Activated CD8-positive, alpha-beta memory T cell treated with anti-CD3 and anti-CD28 coated beads, Interleukin-2, amount 50 U/mL, for 48 hours (primary cell): Measurements from ENCODE around the gene FUT2.

Experiments
- DNase-seq: peaks from one replicate; pipeline ENCODE4 v3.0.0-alpha.2; 2020

FUT2 gene

GRCh38 chr19:48734625-48735024 lies 38.9 kb downstream of the FUT2 start:
- DNase-seq: no peak

DNA sequence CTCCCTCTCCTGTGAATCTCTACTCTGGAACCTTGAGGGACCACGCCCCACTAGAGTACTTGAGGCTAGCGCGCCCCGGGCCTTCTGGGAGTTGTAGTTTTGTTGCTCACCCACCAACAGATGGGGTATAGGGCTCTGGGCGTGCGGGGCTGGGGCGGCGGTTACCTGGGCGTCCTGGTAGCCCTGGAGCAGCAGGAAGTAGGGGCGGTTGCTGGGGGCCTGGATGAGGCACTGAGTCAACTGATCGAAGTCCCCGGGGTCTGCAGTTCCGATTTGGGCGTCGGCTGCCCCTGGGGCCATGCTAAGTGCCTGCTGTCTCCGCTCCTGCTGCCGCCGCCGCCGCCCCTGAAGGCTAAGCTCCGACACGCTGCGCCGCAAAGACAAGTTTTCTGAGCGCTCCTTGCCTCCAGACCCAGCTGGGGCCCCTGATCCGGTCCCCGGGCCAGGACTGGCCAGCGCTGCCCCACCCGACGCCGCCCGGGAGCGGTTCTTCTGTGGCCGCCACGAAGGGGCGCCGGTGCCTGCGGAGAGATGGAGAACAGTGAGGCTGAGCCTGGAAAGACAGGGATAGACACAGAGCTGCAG lies 39.4 kb downstream of the FUT2 start:
- no peak for DNase-seq

DNA sequence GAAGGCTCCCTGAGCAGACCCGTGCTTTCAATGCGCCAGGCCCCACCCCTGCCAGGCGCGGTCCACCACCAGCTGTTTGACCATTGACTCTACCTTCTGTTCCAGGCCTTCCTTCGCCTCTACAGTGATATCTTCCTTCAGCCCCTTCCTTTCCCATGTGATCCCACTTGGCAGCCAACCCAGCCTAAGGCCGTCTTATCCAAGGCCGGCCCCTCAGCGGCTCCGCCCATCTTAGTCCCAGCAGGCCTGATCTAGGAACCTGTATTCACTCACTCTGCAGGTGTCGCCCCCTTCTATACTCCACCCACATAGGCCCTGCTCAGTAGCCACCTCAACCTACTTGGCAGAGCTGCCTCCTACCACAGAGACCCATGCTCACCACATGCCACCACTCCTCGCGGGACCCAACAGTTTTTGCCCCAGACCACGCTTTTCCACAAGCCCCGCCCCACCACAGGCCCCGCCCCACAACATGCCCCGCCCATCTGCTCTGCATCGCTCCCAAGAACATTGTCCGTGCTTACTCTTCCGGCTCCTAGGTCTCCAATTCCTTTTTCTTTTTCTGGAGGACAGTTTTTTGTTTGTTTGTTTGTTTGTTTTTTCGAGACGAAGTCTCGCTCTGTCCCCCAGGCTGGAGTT lies 41.7 kb downstream of the FUT2 start:
- DNase-seq: no peak

DNA sequence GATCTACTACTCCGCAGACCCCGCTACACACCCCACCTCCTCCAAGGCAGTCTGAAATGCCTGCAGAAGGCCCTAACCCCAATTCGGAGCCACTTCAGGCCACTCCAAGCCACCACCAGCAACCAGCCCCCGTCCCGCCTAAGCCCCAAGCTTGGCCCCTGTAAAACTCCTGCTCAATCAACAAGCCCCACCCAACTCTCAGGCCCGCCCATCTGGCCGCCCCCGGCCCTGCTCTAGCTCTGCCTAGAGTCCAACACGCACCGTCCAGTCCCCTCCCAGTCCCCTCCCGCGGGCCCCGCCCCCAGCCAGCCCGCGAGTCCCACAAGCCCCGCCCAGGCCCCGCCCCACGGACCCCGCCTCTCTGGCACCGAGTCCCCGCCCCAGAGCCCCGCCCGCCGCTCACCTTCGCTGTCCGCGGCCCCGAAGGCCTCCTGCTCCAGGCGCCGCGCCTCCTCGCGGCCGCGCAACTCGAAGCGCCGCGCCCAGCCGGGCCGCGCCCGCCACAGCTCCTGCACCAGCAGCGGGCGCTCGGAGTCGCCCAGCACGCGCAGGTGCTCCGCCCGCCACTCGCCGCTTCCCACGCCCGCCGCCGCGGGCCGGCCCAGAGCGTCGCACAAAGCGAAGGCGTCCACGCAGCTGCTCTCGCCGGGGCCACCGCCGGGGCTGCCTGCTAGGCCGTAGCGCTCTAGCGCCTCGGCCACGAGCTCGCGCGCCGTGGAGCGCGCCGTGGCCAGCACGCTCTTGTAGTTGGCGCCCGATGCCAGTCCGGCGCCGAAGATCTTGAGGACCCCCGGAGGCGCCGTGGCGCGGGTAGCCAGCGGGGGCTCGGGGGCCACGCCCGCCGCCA lies 43.0 kb downstream of the FUT2 start:
- DNase-seq: peak; percentile 98

DNA sequence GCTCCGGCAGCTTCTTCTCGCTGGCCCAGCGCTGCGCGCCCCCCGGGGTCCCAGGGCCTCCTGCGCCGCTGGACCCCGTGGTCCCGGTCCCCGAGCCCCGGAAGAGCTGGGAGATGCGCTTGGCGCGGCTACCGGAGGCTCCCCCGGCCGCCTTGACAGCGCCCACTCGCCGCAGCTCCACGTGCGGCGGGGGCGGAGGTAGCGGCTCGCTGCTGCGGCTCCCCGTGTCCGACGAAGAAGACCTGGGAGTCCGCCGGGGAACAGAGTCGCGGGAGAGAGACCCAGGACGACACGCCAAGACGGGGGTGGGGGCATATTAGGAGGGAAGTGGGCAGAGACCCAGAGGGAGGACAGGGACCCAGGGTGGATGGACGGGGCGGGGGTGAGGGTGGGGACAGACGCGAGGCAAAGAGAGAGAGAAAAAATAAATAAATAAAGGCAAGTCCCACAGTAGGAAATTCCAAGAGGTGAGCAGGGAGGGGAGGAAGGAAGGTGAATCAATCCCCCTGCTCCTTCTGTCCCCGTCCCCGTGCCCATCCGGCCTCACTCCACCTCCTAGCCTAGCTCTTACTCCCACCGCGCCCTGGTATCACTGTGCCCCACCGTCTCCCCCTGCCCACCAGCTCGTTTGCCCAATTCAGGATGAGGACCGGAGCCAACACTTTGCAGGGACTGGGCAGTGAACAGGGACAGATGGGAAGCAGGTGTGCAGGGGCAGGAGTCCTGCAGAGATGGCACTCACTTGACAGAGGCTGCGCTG lies 43.8 kb downstream of the FUT2 start:
- DNase-seq: no peak

DNA sequence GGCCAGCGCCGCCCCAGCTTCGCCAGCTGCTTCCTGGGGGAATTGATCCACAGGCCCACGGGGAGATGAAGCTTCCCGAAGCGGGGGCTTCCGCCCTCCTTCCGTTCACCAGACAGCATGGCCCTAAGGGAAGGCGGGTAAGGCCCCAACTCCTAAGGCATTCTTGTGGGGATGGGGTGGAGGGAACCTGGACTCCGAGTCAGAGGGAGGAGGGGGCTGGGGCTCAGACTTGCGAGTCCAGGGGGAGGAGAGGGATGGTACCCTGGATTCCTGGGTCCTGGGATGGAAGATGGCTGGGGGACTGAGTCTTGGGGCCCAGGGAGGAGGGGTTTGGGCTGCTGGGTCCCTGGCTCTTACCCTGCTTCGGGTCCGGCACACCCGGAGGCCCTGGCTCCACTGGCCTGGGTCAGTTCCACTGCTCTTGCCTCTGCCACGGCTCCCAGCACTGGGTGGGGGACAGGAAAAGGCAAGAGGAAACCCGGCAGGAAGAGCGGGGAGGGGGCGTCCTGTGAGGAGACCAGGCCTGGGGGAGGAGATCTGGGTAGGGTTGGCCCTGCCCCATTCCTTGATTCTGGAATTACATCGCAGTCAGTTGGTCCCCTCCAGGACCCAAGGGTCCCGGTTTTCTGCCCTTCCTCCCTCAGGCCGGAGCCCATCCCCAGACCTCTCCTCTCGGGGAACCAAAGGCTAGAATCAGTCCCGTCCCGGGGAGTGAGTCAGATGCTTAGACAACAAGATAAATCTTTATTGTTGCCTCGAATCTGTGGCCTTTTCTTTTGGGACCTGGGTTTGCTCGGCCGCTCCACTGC lies 44.6 kb downstream of the FUT2 start, which contains the start of gene RASIP1:
Gene RASIP1 (minus strand): TSS at position 447 of the 809 bp plus-strand sequence. CDS start 328 bp downstream, at position 119.
- DNase-seq: no peak

DNA sequence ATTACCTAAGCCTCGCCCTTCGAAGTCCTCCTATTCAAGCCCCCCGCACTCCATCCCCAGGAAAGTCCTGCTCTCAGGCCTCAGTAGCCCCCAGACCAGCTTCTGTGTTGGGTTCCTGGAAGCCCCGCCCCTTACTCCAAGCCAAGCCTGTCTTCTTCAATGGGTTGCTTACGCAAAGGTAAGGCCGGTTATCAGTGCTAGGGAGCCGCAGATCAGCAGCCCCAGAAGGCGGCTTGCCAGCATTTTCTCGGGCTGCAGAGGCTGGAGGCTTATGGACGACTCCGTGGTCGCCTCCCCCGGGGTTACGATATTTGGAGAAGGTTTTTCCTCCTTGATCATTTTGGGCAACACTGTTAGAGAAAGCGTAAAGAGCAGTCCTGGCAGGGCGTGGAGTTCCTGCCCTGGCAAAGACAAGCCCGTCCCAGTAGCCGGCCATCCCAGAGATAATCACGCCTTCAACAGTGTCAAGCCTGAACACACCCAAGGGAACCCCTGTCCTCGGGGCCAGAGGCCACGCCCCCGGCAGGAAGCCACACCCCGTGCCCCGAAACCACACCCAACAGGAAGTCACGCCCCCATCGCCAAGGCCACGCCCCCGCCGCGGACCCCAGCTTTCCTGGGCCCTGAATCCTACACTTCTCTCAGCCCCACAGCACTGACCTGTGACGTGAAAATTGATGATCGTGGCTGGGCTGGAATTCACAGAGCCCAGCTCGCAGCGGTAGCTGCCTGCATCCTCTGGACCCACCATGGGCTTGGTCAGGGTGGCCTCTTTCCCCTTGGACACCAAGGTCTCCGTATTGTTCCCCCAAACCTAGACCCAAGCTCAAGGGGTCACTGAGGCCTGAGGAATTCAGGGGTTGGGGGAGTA lies 45.6 kb downstream of the FUT2 start:
- peak; percentile 85 for DNase-seq

- DNase-seq: no peak
Measured at GRCh38 chr19:48742096-48742495, 46.3 kb downstream of the FUT2 start.

- DNase-seq: no peak
Measured at GRCh38 chr19:48745208-48745995, 49.6 kb downstream of the FUT2 start.

- no peak for DNase-seq
Measured at GRCh38 chr19:48746110-48746509, 50.3 kb downstream of the FUT2 start.

- peak; percentile 74 for DNase-seq
Measured at GRCh38 chr19:48746738-48747575, 51.2 kb downstream of the FUT2 start, which contains the start of gene IZUMO1. Gene IZUMO1 (minus strand): TSS chr19:48746909. CDS start chr19:48745859, 1,050 bp downstream.

GRCh38 chr19:48749571-48750198 lies 53.9 kb downstream of the FUT2 start:
- DNase-seq: no peak

- no peak for DNase-seq
Measured at GRCh38 chr19:48750351-48750750, 54.6 kb downstream of the FUT2 start.

DNA sequence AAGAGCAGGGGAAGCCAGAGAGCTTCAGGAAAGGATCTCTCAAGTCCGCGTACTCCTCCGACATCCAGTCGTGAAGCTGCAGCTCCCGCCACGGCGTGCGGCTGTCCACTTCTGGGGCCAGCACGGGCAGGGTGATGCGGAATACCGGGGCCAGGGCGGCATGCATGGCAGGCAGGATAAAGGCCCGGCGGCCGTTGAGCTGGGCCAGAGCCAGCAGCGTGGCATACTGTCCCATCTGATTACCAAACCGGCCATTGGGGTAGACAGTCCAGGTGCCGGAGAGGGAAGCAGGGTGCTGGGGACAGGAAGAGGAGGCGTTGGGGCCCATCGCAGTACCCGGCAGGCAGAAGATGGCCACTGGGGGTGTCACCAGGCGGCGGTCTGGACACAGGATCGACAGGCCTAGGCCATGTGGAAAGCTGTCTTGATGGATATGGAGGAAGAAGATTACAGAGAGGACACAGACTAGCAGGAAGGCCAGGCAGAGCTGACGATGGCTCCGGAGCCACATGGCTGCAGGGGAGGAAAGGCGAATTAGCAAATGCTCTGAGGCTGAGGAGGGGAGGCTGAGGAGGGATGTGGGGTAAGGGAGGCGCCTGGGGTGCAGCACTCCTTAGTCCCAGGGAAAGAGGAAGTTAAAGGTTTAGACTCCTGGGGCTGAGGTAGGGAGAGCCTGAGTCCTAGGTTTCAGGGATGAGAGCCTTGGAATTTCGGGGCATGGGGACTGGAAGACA lies 55.2 kb downstream of the FUT2 start:
- DNase-seq: no peak

DNA sequence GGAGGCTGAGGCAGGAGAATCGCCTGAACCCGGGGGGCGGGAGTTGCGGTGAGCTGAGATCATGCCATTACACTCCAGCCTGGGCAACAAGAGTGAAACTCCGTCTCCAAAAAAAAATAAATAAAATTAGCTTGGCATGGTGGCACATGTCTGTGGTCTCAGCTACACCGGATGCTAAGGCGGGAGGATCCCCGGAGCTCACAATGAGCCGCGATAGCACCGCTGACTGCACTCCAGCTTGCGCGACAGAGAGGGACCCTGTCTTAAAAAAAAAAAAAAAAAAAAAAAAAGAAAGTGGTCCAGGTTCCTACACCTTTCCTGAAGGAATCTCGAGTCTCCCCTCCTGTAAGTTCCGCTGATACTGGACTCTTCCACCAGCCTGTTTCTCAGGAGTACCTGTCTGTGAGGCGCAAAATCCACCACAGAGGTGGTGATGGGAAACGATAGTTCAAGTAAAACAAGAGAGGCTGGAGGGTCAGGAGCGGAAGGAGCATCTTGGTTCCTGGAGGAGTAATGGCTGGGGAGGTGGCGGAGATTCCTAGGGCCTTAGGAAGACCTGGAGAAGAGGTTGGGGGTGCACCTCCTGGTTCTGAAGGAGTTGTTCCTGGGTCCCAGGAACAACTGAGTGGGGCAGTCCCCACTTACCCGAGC lies 56.2 kb downstream of the FUT2 start:
- DNase-seq: no peak

- peak; percentile 67 for DNase-seq
Measured at GRCh38 chr19:48752496-48753365, 57.0 kb downstream of the FUT2 start, which contains the start of gene FUT1. Gene FUT1 (minus strand): TSS chr19:48752641. CDS start chr19:48751281, 1,360 bp downstream.
